PC-9 (cell line): ENCODE results near the gene NDUFS6.

Experiments used
- EZH2 ChIP-seq: fragments of 200-600 bp; sonication (generic); IDR thresholded peaks from 2 replicates; pipeline ENCODE4 v1.8.0; 2017; ENCODE audit warnings: antibody characterized with exemption, low read depth
- TF ChIP-seq, protein P1 (sequence below): fragments of 200-600 bp; sonication (generic); conservative IDR thresholded peaks from 2 replicates; pipeline ENCODE4 v1.6.1; 2017; ENCODE audit warnings: mixed run types, antibody characterized with exemption, mild to moderate bottlenecking, moderate library complexity

DNA sequence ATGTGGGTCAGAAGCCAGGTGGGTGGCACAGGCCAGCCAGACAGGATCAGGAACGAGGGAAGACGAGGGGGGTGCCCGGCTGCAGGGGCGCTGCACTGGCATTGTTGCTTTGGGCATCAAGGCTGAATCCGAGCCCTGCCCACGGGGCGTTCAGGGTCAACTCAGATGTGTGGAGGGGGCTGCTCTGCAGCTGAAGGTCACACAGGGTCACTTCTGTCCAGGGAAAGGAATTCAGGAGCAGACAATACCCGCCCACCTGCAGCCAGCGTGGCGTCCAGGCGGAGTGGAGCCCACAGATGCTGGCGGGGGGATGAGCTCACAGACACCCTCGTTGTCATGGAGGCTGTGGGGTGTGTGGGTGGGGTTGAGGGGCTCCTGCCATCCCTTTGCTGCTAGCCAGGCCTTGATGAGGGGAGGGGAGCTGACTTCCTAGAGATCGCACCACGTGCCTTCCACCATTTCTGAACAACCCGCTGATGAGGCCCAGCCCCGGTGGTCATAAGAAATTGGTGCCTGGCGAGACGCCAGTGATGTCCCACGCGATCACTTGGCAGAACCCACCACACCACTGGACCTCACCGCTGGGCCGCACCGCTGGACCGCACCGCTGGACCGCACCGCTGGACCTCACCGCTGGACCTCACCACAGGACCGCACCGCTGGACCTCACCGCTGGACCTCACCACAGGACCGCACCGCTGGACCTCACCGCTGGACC, 32.8 kb upstream of the NDUFS6 start:
- TF ChIP-seq, protein P1, sequence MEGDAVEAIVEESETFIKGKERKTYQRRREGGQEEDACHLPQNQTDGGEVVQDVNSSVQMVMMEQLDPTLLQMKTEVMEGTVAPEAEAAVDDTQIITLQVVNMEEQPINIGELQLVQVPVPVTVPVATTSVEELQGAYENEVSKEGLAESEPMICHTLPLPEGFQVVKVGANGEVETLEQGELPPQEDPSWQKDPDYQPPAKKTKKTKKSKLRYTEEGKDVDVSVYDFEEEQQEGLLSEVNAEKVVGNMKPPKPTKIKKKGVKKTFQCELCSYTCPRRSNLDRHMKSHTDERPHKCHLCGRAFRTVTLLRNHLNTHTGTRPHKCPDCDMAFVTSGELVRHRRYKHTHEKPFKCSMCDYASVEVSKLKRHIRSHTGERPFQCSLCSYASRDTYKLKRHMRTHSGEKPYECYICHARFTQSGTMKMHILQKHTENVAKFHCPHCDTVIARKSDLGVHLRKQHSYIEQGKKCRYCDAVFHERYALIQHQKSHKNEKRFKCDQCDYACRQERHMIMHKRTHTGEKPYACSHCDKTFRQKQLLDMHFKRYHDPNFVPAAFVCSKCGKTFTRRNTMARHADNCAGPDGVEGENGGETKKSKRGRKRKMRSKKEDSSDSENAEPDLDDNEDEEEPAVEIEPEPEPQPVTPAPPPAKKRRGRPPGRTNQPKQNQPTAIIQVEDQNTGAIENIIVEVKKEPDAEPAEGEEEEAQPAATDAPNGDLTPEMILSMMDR: no peak
- no peak for TF ChIP-seq EZH2
